SKM-1 treated with dmso at 0.1 percent for 144 hours (cell line): Measurements from ENCODE around the gene TACC3.

ENCODE experiments used
- DNase-seq: peaks from one replicate; lab custom pipeline; 2025; ENCODE audit not compliant: unreplicated experiment; lab: John Stamatoyannopoulos, UW

TACC3 gene

DNA sequence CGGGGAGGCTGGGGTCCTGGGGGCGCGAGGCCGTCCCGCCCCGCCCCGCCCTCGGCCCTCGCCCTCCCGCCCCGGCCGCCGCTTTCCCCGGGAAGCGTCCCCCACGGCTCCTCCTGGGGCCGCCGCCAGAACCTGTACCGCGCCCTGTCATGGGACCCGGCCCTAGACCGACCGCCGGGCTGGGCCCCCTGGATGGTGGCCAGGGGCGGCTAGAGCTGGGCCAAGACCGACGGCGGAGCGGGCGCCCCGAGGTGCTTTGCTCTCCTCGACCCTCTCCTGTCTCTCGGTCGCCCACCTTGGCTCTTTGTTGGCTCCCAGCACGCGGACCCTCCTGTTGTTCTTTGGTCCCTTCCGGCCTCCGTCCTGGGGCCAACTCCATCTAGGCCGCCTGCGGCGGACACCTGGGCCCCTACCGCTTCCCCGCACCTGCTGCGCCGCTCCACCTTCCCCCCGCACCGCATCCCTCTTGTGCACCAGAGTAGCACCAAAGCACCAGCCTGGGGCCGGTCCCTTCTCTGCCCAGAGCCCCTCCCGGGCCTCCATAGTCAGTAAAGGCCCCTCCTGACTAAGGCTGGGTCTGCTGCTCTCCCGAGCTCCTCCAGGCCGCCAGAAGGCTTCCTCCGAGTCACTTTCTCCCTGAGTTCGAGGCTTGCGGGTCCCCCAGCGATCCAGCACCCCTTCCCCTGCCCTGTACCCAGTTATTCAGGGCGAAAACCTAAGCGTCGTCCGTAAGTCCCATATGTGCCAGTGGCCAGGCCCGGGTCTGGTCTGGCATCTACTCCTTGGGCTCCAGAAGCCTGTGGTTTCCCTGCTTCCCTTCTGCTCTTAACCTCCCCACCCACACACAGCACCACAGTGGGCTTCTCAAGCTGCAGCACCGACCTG lies 587 bp downstream of the TACC3 start:
- no peak for DNase-seq

DNA sequence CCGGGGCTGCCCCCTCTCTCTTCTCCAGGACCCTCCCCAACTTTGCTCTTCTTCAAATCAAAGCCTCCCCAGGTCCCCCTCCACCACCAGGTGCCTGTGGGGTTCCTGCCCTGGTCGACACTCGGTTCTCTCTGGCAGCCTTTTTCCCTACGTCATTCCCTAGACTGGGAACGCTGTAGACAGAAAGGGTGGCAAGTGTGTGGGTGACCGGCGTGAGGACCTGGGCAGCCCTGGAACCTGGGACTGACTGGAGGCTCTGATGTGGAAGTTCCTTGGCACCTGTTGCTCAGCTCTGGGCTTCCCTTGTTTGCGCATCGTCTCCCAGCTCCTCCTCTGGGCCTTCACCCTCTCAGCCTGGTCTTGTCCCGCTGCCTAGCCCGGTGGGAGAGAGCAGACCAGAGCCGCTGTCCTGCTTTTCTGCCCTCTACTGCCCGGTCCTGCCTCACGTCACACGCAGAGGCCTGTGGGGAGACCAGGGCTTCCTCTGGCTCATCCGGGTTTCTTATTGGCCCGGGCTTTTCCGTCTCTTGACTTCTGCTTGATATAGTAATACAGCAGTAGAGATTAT lies 1.3 kb downstream of the TACC3 start:
- no peak for DNase-seq

DNA sequence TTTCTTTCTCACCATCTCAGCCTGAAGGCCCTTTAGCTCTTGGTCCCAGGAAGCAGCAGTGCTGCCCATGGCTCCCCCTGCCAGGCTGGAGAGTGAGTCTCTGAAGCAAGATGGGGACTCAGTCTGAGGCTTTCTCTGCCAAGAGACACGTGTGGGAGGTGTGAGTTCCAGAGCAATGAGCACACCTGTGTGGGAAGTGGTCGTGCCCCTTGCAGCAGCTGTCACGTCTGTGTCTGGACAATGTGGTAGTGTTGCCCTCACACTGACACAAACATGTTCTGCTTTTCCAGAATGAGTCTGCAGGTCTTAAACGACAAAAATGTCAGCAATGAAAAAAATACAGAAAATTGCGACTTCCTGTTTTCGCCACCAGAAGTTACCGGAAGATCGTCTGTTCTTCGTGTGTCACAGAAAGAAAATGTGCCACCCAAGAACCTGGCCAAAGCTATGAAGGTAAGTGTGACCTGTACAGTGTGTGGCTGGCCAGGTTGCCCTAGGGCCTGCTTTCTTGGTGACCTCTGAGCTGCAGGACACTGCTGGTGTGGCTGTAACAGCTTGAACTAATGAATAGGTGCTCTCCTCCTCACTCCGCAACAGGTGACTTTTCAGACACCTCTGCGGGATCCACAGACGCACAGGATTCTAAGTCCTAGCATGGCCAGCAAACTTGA lies 1.9 kb downstream of the TACC3 start:
- peak; percentile 31 for DNase-seq

DNA sequence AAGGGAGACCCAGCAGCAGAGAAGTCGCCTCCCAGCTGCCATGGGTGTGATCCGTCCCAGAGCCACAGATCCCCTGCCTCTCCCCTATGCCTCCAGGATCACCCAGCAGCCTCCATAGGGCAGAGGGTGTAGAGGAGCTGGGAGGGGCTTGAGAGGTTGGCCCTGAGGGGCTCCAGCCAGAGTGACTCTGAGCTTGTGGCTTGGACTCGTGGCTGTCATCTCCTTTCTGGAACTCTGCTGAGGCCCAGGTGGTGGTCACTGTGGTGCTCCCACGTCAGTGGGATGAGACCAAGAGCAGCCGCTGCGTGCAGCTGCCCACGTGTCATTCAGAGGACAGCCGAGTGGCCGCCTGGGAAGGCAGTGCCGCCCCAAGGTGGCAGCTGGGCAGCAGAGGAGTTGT lies 4.2 kb downstream of the TACC3 start:
- DNase-seq: no peak

DNA sequence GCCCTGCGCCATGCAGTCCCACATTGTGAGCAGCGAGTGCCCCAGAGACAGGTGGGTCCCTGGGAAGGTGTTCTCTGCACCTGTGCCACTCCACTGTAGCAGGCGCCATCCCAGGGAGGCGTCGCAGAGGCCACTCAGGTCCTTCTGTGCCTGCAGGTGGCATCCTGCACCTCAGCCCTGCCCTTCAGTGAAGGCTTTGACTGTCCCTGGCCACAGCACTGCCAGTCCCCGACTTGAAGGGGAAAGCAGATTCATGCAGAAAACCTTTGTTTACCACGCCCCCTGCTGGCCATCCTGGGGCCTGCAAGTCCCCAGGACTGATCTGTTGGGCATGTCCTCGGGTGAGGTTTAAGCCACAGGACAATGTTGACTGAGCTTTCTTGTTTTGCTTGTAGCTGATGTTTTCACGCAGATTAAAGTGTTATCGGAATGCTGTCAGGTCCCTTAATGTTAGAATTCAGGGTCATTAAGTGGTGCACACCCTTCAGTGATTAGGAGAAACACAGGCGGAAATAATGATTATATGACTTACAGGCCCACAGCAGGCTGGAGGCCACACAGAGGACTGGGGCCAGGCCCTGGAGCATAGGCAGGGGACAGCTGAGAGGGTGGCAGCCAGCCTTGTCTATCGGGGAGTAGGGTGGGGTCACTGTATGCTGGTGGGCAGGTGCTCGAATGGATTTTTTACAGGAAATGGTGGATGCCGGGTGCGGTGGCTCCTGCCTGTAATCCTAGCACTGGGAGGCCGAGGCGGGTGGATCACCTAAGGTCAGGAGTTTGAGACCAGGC lies 5.0 kb downstream of the TACC3 start:
- DNase-seq: peak; percentile 64

DNA sequence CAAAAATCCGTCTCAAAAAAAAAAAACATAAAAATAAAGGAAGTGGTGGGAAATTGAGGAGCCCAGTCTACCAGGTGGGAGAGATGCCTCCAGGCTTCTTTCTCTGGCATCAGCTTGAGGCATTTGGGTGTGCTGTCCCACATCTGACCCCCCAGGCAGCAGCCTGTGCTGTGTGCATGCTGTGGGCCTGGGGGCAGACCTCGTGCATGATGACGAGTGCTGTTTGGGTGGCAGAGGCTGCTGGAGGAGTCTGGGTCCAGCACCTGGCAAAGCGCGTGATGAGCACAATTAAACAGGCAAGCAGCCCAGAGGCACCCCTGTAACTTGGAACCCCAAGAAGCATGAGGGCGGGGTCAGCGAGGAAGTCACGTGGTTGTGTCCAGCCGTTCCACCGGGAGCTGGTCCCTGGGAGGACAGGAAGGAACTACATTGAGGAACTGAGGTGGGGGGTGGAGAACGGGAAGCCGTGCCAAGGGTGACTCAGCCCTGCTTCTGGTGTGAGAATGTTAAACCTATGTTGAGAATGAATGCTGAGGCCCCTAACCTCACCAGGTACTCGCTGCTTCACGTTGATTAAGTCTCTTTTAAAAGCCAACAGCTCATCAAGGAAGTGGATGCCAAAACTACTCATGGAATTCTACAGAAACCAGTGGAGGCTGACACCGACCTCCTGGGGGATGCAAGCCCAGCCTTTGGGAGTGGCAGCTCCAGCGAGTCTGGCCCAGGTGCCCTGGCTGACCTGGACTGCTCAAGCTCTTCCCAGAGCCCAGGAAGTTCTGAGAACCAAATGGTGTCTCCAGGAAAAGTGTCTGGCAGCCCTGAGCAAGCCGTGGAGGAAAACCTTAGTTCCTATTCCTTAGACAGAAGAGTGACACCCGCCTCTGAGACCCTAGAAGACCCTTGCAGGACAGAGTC lies 6.1 kb downstream of the TACC3 start:
- peak; percentile 77 for DNase-seq

DNA sequence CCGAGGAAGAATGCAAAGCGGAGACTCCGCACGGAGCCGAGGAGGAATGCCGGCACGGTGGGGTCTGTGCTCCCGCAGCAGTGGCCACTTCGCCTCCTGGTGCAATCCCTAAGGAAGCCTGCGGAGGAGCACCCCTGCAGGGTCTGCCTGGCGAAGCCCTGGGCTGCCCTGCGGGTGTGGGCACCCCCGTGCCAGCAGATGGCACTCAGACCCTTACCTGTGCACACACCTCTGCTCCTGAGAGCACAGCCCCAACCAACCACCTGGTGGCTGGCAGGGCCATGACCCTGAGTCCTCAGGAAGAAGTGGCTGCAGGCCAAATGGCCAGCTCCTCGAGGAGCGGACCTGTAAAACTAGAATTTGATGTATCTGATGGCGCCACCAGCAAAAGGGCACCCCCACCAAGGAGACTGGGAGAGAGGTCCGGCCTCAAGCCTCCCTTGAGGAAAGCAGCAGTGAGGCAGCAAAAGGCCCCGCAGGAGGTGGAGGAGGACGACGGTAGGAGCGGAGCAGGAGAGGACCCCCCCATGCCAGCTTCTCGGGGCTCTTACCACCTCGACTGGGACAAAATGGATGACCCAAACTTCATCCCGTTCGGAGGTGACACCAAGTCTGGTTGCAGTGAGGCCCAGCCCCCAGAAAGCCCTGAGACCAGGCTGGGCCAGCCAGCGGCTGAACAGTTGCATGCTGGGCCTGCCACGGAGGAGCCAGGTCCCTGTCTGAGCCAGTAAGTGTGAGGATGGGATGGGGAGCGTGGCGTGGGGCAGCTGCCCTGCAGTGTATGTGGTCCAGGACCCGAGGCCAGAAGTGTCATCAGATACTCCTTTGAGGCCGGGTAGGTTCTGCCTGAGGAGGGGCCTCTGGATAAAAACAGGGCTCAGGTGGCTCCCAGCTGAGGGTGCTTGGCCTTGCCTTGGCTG lies 7.0 kb downstream of the TACC3 start:
- DNase-seq: no peak

DNA sequence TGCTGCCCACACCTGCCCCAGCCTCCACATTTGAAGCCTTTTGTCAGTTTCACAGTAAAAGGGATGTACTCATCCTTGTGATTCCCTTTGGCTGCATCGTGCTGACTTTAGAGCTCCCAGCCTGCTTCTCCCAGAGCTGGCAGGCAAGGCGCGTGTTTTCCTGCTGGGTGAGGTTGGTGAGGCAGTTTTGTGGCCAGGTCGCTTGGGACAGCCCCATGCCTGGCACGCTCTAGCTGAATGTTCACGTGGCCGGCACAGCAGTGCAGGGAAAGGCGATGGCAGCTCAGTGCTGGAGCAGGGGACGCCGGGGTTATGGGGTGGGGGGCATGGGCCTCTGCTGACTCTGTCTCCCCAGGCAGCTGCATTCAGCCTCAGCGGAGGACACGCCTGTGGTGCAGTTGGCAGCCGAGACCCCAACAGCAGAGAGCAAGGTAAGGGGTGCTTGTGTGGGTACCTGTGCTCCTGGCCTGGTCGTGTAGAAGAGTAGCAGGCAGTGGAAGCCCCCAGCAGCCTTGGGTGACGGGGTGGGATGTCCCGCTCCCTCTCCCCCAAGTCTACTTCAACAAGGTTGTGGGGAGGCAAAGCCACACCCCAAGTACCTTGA lies 9.3 kb downstream of the TACC3 start:
- no peak for DNase-seq

DNA sequence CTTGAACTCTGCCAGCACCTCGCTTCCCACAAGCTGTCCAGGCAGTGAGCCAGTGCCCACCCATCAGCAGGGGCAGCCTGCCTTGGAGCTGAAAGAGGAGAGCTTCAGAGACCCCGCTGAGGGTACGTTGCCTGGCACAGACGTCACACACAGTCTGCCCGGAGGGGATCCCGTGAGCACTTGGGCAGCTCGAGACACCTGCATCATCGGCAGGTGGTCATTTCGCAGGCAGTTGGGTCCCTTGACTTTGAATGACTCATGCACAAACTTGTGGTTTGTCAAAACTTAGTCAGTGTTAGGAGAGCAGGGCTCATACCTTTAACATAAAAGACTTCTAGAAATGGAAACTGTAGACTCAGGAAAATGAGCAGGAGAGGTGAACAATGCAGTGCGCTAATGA lies 9.9 kb downstream of the TACC3 start:
- no peak for DNase-seq

DNA sequence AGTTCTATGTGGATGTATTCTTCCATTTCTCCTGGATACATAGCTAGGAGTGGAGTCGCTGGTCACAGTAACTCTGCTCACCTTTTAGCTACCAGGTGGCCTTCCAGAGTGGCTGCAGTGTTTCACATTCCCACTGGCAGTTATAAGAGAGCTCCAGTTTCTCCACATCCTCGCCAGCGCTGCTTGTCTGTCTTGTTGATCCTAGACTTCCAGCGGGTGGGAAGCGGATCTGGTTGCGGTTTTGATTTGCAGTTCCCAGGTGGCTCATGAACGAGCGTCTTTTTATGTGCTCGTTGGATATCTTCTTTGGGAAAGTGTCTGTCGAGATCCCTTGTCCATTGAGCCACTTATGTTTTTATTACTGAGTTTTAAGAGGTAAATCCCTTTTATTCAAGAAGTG lies 11.6 kb downstream of the TACC3 start:
- no peak for DNase-seq

DNA sequence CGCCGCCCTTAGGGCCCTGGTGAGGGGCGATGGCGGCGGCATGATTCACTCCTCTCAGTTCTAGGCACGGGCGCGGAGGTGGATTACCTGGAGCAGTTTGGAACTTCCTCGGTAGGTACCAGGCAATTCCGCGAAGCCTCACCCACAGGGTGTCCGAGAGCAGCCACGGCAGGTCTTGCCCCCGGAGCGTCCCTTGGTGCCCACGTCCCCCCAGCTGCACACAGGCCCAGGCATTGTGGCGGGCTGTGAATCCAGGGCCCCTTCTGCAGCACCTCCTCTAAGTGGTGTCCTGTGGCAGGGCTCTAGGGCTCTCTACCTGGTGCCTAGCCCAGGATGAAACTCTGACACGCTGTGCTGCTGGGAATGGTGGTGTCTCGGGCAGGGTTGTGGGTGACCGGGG lies 13.9 kb downstream of the TACC3 start:
- DNase-seq: no peak

DNA sequence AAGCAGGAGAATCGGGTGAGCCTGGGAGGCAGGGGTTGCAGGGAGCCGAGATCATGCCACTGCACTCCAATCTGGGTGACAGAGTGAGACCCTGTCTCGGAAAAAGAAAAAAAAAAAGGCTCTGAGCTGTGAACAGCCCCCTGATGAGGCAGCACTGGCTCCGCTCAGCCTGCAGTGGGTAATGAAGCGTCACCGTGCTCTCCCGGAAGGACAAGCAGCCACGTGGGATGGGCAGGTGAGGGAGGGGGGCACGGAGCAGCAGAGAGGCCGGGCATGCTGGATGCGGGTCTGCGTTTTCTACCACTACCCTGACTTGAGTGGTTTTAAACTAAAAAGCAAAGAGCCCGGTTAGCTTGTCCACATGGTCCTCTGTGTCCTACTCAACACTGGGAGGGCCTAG lies 15.5 kb downstream of the TACC3 start:
- no peak for DNase-seq

DNA sequence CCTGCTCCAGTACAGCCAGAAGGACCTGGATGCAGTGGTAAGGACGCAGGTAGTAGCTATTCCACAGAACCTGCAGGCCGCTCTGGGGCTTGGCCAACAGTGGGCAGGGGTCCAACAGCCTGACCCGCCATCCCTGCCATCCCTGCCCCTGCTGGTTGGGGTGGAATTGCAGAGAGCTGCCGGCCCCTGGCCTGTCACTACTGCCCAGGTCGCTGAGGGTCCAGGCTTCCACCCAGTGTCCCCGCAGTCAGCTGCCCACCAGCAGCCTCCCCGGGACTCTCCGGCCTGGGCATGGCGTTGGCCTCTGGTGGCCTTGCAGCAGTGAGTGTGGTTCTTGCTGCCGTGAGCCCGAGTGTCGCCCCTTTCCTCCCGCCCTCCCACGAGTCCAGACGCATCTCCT lies 16.3 kb downstream of the TACC3 start:
- DNase-seq: no peak

DNA sequence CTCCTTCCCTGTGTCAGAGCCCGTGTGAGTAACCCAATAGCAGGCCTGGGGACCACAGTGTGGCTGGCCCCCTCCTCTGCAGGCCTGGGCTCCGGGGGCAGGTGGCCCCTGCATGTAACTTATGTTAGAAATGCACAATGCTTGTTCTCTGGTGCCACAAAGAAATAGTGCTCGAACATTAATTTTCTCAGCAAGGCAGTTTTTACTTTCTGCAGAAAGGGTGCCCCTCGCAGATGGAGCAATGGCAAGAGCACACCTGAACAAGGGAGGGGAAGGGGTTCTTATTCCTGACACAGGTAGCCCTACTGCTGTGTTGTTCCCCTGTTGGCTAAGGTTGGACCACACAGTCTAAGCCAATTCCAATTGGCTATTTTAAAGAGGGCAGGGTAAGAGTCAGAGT lies 17.1 kb downstream of the TACC3 start:
- DNase-seq: no peak

DNA sequence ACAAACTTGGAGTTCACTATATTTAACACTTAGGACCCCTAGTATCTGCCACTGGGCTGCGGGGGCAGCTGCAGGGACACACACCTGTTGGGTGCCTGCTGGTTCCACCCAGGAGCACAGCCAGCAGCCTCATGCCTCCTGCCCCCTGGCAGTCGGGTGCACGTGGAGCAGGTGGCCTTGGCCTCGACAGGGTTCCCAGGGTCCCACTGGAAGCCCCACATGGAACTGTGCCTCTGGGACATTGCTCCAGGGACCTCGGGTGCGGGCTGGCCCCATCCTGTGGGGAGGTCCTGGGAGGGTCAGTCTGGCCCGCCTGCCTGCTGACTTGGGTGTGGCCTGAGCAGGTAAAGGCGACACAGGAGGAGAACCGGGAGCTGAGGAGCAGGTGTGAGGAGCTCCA lies 18.0 kb downstream of the TACC3 start:
- no peak for DNase-seq

DNA sequence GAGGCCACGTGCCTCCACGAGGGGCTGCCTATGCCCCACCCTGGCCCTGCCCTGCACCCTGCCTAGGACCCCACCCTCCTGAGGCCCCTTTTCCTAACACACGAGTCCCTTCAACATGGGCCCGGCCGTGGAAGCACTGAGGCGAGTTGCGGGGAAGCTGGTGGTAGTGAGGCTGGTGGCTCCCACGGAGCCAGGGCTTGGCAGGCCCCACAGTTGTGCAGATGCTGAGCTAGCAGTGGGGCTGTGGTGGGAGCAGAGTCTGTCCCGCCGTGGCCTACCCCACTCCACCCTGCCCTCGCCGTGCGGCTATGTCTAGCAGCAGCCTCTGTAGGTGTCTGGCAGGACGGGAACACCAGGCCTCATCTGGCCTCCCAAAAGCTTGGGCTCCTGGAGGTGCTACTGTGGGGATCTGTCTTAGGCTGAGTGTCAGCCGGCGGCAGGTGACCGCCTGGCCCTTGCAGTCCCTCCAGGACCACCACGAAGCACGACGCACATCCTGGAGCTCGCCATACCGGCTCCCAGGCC lies 18.8 kb downstream of the TACC3 start:
- no peak for DNase-seq

DNA sequence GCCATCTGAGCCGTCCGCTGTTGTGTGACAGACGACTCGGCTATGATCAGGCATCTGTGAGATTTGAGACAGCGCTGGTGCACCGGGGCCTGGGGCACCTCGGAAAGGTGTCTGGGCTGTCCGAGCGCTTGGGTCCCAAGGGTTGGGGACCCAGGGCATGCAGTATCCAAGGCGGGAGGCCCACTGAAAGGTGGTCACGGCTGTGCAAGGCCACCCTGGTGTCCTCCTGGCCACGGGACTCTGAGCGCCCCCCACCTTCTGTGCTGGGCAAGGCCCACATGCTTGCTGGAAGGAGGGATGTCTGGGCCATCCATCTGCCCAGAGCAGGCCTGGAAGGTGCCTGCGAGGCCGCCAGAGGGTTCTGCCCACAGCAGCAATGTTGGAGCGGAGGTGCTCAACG lies 19.9 kb downstream of the TACC3 start:
- DNase-seq: no peak

DNA sequence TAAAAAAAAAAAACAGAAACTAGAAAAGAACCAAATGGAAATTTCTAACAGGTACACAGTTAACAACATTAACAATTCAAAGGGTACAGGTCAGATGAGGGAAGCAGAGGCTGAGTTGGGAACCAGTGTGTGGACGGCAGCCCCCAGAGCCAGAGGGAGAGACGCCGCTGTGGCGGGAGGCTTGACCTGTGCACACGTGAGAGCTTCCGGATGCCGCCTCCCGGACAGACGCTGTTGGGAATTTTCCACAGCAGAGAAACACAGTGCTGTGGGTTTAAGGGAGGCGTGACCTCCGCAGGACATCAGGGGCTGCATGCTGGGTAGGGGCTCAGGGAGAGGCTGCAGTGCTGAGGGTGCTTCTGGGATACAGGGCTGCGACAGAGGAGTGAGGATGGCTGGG lies 22.2 kb downstream of the TACC3 start:
- no peak for DNase-seq

DNA sequence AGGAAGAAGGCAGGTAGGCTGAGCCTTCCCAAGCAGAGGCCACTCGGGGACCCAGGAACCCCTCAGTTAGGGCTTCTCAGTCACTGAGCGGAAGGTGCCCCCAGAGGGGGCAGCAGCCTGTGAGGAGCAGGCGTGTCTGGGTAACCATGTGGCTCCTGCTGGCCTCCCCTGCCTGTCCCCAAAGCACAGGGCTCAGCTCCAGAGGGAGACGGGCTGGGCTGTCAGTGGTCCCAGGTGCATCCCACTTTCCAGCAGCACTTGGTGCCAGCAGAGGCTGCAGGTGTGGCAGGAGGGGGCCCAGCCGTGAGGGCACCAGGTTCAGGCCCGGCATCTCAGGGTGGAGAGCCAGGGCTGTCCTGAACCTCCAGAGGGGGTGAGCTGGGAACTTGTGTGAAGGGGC lies 22.7 kb downstream of the TACC3 start:
- DNase-seq: no peak
